ENCODE results near the gene STX7. TPM values are rescaled to one million over a fixed set of nuclear protein-coding genes. Genes with fewer than 3 reads are reported as not detected.

STX7 gene
- total RNA-seq, 1 donor from 2014 or later: 27.8 TPM

- no peaks in the 10 kb centered on the region for H3F3A ChIP-seq (ENCODE audit: low read depth)
- H3K36me3 Mint-ChIP-seq: no peaks in the 10 kb centered on the region
- no peak overlapping the region for H3K4me2 ChIP-seq
- H3K27ac Mint-ChIP-seq: no peak overlapping the region
- TF ChIP-seq CTCF (IDR thresholded peaks at IDR 0.05) (no peak), EZH2 (IDR thresholded peaks at IDR 0.05) (no peak), EZH2phosphoT487 (IDR thresholded peaks at IDR 0.05) (no peak)
- no peak overlapping the region for H3K4me3 ChIP-seq
- H3K9ac ChIP-seq: no peak overlapping the region
- H2AFZ ChIP-seq (replicated peaks): no peak overlapping the region
- H4K20me1 ChIP-seq (ENCODE audit: low read depth): peaks cover 1% of the 10 kb centered on the region
- H3K4me1 ChIP-seq: no peaks in the 10 kb centered on the region
- no peak overlapping the region for H3K27ac ChIP-seq
- no peaks in the 10 kb centered on the region for H3K9me3 ChIP-seq (ENCODE audit: low read depth)
- no peaks in the 10 kb centered on the region for H3K27me3 Mint-ChIP-seq (ENCODE audit: insufficient read depth, low read depth)
- no peak for DNase-seq (ENCODE audit: low spot score)
- no peaks in the 10 kb centered on the region for H3K4me1 Mint-ChIP-seq
- H3K27me3 ChIP-seq: no peaks in the 10 kb centered on the region
- H3K79me2 ChIP-seq (ENCODE audit: low read depth): peaks cover 4% of the 10 kb centered on the region
- no peaks in the 10 kb centered on the region for H3K9me3 Mint-ChIP-seq
- no peaks in the 10 kb centered on the region for H3K36me3 ChIP-seq
- H3K4me3 Mint-ChIP-seq: no peak overlapping the region
Observed at GRCh38 chr6:132478674-132479073, 34.2 kb downstream of the STX7 start.

GRCh38 chr6:132478266-132478665 is 34.6 kb downstream of the STX7 start:
- H3K79me2 ChIP-seq (ENCODE audit: low read depth): peaks cover 4% of the 10 kb centered on the region
- no peak overlapping the region for H3K4me2 ChIP-seq
- Mint-ChIP-seq H3K27me3 (ENCODE audit: insufficient read depth, low read depth) (no peaks in the 10 kb centered on the region), H3K4me1 (no peaks in the 10 kb centered on the region), H3K36me3 (no peaks in the 10 kb centered on the region), H3K4me3 (no peak overlapping the region), H3K27ac (no peak overlapping the region), H3K9me3 (no peaks in the 10 kb centered on the region)
- H3K4me3 ChIP-seq: no peak overlapping the region
- no peaks in the 10 kb centered on the region for H3K9me3 ChIP-seq (ENCODE audit: low read depth)
- no peak for DNase-seq (ENCODE audit: low spot score)
- no peak overlapping the region for H3K27ac ChIP-seq
- H3K4me1 ChIP-seq: no peaks in the 10 kb centered on the region
- TF ChIP-seq CTCF (IDR thresholded peaks at IDR 0.05) (no peak), EZH2phosphoT487 (IDR thresholded peaks at IDR 0.05) (no peak), EZH2 (IDR thresholded peaks at IDR 0.05) (no peak)
- H3F3A ChIP-seq (ENCODE audit: low read depth): no peaks in the 10 kb centered on the region
- no peak overlapping the region for H3K9ac ChIP-seq
- no peaks in the 10 kb centered on the region for H3K36me3 ChIP-seq
- no peak overlapping the region for H2AFZ ChIP-seq (replicated peaks)
- no peaks in the 10 kb centered on the region for H3K27me3 ChIP-seq
- H4K20me1 ChIP-seq (ENCODE audit: low read depth): no peaks in the 10 kb centered on the region

- peaks cover 4% of the 10 kb centered on the region for H3K79me2 ChIP-seq (ENCODE audit: low read depth)
- H3K4me1 ChIP-seq: no peaks in the 10 kb centered on the region
- Mint-ChIP-seq H3K36me3 (no peaks in the 10 kb centered on the region), H3K4me1 (no peaks in the 10 kb centered on the region), H3K27me3 (ENCODE audit: insufficient read depth, low read depth) (no peaks in the 10 kb centered on the region), H3K4me3 (no peak overlapping the region), H3K9me3 (no peaks in the 10 kb centered on the region), H3K27ac (no peak overlapping the region)
- no peak overlapping the region for H3K4me2 ChIP-seq
- H3F3A ChIP-seq (ENCODE audit: low read depth): no peaks in the 10 kb centered on the region
- no peak overlapping the region for H3K4me3 ChIP-seq
- TF ChIP-seq CTCF (IDR thresholded peaks at IDR 0.05) (no peak), EZH2 (IDR thresholded peaks at IDR 0.05) (no peak), EZH2phosphoT487 (IDR thresholded peaks at IDR 0.05) (no peak)
- no peak overlapping the region for H2AFZ ChIP-seq (replicated peaks)
- H3K36me3 ChIP-seq: no peaks in the 10 kb centered on the region
- H3K9me3 ChIP-seq (ENCODE audit: low read depth): no peaks in the 10 kb centered on the region
- H3K9ac ChIP-seq: no peak overlapping the region
- H4K20me1 ChIP-seq (ENCODE audit: low read depth): no peaks in the 10 kb centered on the region
- no peak for DNase-seq (ENCODE audit: low spot score)
- H3K27me3 ChIP-seq: no peaks in the 10 kb centered on the region
- H3K27ac ChIP-seq: no peak overlapping the region
Observed at GRCh38 chr6:132476688-132477087, 36.2 kb downstream of the STX7 start.

All from neural progenitor cell (in vitro differentiated cells).